Hippocampal formation (tissue), 2 donors: Measurements from ENCODE around the gene CAND2.
"Not testable (repeated sequence)": the region's sequence is repeated elsewhere in the genome, so short reads cannot be mapped to it uniquely, and the experiment has no call there.

Source experiments
- DNase-seq, 2 donors: peaks; one replicate each; lab custom pipeline; 2025; lab: John Stamatoyannopoulos, UW

Gene CAND2

DNA sequence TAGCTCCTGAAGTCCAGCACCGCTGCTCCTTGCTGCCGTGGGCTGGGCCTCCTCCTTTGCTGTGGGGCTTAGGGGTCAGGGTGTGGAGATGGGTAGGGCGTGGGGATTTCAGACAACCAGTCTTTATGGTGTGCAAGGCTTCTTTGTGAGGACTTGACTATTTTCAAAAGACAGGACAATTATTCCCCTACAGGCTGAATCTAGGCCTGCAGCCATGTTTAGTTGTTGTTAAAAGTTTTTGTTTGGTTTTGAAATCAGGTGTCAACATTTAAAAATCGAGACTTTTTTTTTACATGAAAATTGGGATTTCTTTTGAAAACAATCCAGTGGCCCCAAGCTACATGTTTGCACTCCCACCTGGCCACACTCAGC is 34.3 kb downstream of the CAND2 start:
- no peak for DNase-seq

- DNase-seq = no peak
These were observed 34.9 kb downstream of the CAND2 start for GRCh38 chr3:12831301-12831866.

DNA sequence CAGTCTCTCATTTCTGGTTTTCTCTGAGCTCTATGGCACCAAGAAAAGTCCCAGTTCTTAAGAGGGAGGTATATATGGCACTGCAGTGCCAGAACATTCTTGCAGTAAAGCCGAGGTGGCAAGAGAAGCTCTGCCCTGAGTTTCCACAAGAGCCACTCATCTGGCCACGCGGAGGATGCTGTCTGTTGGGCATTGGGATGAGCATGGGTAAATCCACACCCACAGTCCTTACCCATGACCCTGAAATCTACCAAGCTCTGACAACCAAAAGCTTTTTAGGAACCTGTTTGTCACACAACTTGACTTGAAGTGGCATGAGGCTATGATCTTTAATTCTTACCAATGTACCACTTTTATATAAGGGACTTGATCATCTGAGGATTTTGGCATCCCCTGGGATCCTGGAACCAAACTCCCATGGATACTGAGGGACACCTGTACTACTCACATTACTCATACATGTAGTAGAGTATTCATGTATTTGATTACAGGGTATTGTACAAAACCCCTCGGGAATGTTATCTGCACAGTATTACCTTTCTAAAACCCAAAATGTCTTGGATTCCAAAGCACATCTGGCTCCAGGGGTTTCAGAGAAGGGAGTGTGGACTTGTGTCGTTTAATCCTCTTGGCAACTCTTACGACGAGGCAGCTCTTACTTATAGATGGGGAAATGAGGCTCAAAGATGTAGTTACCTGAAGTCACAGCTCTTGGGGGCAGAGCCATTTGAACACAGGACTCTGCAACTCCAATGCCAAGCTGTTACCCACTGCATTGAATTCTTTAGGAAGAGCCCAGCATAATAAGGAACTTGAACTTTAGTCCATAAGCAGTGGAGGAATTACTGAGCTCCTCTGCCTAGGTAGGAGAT is 36.1 kb downstream of the CAND2 start:
- DNase-seq = no peak

- no peak for DNase-seq
These were observed 37.0 kb downstream of the CAND2 start for GRCh38 chr3:12833222-12834161.

DNA sequence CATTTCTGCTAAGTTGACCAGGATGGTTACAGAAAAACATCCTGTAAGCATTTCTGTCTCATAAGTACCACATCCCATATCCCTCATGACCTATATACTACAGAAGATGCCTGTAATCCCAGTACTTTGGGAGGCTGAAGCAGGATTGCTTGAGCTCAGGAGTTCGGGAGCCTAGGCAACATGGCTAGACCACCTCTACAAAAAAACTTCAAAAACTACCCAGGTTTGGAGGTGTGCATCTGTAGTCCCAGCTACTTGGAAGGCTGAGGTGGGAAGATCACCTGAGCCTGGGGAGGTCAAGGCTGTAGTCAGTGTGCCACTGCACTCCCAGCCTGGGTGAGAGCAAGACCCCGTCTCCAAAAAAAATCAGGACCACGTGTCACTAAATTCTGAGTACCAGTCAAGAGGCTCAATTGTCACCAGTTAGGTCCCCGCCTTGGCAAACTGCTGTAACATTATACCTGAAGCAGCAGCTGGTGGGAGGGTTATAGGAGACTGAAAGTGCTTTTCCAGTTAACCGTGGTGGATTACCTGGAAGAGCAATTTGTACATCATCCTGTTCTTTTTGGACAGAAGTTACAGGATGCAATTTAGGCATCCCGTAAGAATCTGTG is 38.7 kb downstream of the CAND2 start:
- no peak for DNase-seq

DNA sequence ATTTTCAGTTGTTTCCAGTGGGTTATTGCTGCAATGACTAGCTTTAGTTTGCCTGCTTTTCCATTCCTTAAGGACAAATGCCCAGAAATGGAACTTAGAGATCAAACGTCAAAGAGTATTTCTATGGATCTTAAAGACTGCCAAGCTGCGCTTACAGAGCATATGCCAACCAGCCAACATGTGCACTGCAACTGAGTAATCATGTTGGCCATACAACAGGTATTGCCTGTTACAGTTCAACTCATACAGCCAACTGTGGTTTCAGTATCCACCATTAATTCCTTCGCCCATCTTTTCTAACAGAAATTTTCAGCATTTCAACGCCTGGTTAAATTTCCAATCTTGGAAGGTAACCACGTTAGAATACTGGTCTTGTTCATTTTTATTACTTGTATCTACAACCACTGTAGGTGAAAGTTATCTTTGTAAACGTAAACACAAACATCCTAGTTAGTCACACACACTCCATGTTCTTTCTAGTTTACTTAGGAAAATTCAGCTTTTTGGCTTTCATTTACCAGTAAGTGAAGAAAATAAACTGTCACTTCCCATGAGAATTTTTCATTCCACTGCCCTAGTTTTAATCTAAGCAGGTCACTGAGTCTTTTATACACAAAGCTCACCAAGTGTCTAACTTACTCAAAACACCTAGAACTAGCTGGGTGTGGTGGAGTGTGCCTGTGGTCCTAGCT is 41.0 kb downstream of the CAND2 start:
- no peak for DNase-seq

DNA sequence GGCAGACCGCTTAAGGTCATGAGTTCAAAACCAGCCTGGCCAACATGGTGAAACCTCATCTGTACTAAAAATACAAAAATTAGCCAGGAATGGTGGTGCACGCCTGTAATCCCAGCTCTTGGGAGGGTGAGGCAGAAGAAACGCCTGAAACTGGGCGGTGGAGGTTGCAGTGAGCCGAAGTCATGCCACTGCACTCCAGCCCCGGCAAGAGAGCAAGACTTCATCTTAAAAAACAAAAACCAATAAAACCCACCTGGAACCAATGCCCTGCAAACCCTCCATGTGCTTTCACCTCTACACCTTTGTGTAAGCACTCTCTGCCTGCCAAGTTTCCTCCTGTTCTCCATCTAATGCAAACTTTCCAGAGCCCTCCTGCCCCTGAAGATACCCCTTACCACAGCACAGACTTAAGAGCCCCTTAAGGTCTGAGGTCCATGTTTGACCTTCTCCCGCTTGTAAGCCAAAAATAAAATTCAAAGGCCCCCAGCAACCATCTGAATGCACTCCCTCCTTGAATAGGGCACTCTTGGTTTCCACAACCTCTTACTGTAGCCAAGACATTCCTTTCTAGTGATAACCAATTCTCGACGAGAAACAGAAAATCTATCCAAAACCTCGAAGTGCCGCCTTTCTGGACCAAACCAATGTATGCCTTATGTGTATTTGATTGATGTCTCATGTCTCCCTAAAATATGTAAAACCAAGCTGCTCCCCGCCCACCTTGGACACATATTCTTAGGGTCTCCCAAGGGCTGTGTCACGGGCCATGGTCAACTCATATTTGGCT is 41.9 kb downstream of the CAND2 start:
- no peak for DNase-seq

GRCh38 chr3:12839156-12839946 is 42.9 kb downstream of the CAND2 start:
- DNase-seq = no peak

DNA sequence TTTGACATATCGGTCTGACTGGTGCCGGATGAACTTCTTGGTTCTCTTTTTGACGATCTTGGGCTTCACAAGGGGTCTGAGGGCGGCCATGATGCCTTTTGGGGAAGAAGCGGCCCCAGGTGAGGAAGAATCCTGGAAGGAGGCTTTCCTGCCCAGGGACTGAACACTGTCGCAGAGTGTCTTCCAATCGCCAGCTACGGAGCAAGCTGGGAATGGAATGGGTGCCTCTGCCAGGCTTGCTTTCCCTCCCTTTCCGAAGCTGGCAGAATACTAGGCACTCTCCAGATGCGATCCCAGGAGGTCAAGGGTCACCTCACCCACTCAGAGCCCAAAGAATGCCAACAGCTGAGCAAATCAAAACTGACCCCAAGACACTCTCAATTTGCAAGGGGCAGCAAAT is 43.7 kb downstream of the CAND2 start:
- DNase-seq = not testable (repeated sequence)

DNA sequence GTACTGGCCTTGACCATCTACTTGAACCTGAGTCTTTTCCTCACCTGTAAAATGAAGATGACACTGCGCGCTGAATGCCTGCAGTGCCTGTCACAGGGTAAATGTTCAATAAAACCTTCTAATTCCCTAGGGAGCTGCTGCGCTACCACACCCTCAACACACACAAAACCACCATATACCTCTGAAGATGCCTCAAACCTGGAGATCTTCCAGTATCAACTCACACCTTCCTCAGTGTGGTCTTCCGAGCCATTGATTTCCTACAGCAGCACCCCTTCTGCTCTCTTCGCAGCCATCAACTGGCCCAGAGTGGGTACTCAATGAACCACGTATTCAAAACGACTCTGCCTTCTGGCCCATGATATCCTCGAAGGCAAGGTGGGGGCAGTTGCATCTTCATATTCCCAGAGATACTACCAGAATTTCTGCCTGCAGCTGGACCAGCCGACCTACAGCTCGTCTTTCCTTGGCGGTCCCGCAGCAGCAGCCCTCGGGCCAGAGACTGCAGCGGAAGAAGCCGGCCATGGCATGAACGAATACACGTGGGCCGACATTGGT is 44.2 kb downstream of the CAND2 start:
- no peak for DNase-seq

DNA sequence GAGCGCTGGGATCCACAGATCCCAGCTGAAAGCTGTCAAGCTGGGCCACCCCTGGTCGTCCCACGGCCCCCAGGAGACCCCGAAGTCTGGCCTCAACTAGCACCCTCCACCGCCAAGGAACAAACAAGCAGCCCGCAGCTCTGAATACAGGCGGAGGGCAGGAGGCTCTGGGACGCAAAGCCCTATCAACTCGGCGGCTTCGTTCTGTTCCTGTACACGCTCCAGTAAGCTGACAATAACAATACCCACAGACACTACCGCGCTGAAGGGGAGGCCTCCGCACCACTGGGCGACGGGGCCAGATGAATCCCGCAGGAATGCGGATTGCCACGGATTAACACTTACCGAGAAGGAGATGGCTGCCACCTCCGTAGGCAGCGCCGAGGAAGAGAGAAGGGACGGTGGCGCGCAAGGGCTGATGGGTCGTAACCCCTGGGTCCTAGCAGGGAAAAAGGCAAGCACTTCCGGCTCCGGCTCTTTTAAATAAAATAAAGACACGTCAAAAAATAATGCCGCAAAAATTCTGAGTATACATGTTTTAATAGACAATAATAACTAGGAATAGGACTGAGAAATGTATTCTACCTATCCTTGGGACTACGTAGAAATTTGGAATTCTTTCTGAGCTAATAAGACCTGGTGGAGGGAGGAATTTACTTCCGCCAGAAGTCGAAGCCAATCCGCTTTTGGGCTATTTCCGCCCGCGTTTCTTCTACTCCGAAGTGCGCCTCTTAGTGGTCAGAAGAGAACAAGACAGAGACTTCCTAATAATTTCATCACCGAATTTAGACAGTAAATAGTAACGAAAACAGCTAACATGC is 44.9 kb downstream of the CAND2 start, which contains the start of gene RPL32:
TSS of gene RPL32 (minus strand) at position 417 of the 821 bp plus-strand sequence. CDS start 1,328 bp downstream, outside the sequence.
- DNase-seq = peak; percentile 79 to 98

DNA sequence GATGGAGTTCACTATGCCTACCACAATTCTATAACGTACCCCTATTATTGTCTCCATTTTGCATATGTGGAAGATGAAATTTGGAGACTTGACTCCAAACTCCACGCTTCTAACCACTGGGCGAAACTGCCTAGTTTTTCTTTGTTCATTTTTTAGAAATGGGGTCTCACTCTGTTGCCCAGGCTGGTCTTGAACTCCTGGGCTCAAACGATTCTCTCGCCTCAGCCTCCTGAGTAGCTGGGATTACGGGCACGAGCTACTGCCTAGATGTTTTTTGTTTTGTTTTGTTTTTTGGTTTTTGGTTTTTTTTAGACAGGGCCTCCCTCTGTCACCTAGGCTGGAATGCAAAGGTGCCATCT is 45.5 kb downstream of the CAND2 start:
- DNase-seq = no peak

GRCh38 chr3:12842469-12842868 is 46.0 kb downstream of the CAND2 start:
- DNase-seq = no peak

- DNase-seq = no peak
These were observed 49.3 kb downstream of the CAND2 start for GRCh38 chr3:12845811-12846210.

- DNase-seq = no peak
These were observed 55.7 kb downstream of the CAND2 start for GRCh38 chr3:12852201-12852600.

GRCh38 chr3:12853847-12854246 is 57.4 kb downstream of the CAND2 start:
- DNase-seq = peak in 1 of 2 donors; percentile 2

- DNase-seq = no peak
These were observed 58.1 kb downstream of the CAND2 start for GRCh38 chr3:12854565-12854964.

DNA sequence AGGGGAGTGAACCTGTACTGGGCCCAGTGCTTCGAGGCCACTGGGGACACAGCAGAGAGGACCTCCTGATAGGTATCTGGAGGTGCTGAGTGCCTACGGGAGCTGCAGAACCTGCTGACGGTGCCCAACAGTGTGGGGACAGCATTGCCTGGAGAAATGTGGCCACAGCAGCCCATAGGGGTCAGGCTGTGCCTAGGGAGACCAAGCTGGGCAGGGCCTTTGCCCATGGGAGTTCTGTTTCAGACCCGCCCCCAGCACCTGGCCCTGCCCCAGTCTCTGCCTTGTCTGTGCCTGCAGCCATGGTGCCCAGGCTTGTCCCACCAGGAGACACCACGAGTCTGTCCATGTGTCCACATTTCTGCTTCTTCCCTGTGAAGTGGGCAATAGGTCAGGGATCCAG is 60.1 kb downstream of the CAND2 start:
- DNase-seq = no peak

- no peak for DNase-seq
These were observed 63.4 kb downstream of the CAND2 start for GRCh38 chr3:12859840-12860239.
